Sigmoid colon (tissue), 7 donors: ENCODE results near the gene FBH1. TPM values are rescaled to one million over a fixed set of nuclear protein-coding genes. Genes with fewer than 3 reads are reported as not detected.

Source experiments
- DNase-seq: peaks from one replicate; pipeline ENCODE4 v3.0.0-alpha.2; 2019
- H3K27ac ChIP-seq, 4 donors: fragments of 200-600 bp; sonication (generic); one replicate each; pipeline ENCODE4 v1.5.1; 2016 to 2019; ENCODE audit warnings: mild to moderate bottlenecking in 1 of 4
- H3K27me3 ChIP-seq, 3 donors: fragments of 200-600 bp; sonication (generic); one replicate each; pipeline ENCODE4 v1.5.1; 2019; ENCODE audit warnings: mild to moderate bottlenecking in 1 of 3
- H3K36me3 ChIP-seq, 4 donors: fragments of 200-600 bp; sonication (generic); one replicate each; pipeline ENCODE4 v1.5.1; 2016 to 2019
- H3K4me1 ChIP-seq, 4 donors: fragments of 200-600 bp; sonication (generic); one replicate each; pipeline ENCODE4 v1.5.1; 2017 to 2019
- H3K4me3 ChIP-seq, 4 donors: fragments of 200-600 bp; sonication (generic); one replicate each; pipeline ENCODE4 v1.5.1; 2017 to 2019; ENCODE audit warnings: mild to moderate bottlenecking in 2 of 4, moderate library complexity in 1 of 4
- H3K9me3 ChIP-seq, 4 donors: fragments of 200-600 bp in 3 of 4; sonication (generic) in 3 of 4; one replicate each; pipeline versions ENCODE4 v1.5.1 to v1.6.1; 2013 to 2019
- CTCF ChIP-seq, 4 experiments: fragments of 450-650 bp in 3 of 4; fragments of 200-600 bp in 1 of 4; IDR thresholded peaks; one replicate each; pipeline ENCODE4 v1.5.1; 2016 to 2019; ENCODE audit warnings: antibody characterized with exemption in 4 of 4, mild to moderate bottlenecking in 3 of 4, moderate library complexity in 2 of 4
- EP300 ChIP-seq, 4 donors: sonication (generic); formaldehyde crosslinking; IDR thresholded peaks; one replicate each; pipeline ENCODE4 v1.6.1; 2017; ENCODE audit warnings: antibody characterized with exemption in 4 of 4
- POLR2A ChIP-seq, 2 donors: fragments of 450-650 bp; IDR thresholded peaks; one replicate each; pipeline ENCODE4 v1.6.1; 2016; ENCODE audit warnings: antibody characterized with exemption in 2 of 2, mild to moderate bottlenecking in 2 of 2, moderate library complexity in 2 of 2
- POLR2AphosphoS5 ChIP-seq, 4 donors: sonication (generic); formaldehyde crosslinking; IDR thresholded peaks; one replicate each; pipeline ENCODE4 v1.6.1; 2017; ENCODE audit warnings: antibody characterized with exemption in 4 of 4
- WGBS, 2 donors: extraction: QIAGEN DNeasy Blood & Tissue Kit; methylation state at CpG; one replicate each; pipeline ENCODE4 v1.1.7; 2013; 5-methylcytosine and 5-hydroxymethylcytosine counted together
- intact Hi-C: fragments of 100-400 bp; cut with DNase I; formaldehyde crosslinking; loops from one replicate; pipeline ENCODE4 v1.15.1; 2023
- polyA plus RNA-seq, 3 donors: library from polyadenylated mRNA; stranded (reverse); fragments of 200-250 nt; gene quantifications; one replicate each; pipeline ENCODE4 v1.2.3, GENCODE V29; 2013
- total RNA-seq, 4 donors: library from RNA; depleted of rRNA; stranded (reverse); fragments of >200 nt; gene quantifications; one replicate each; pipeline ENCODE4 v1.1.0, GENCODE V29; 2016
- donor health status: healthy with polysubstance abuse.
- donor health status: Bipolar disorder and iron deficiency.
- donor health status: healthy.

The FBH1 gene
- total and polyA plus RNA-seq, 7 donors, result 31.2 to 85.9 (median 68.7) TPM

- Histone ChIP-seq H3K27me3 (no peaks in the 10 kb centered on the region), H3K4me3 (no peak overlapping the region), H3K36me3 (peaks cover 6 to 33% (median 15%) of the 10 kb centered on the region in 4 donors), H3K9me3 (no peaks in the 10 kb centered on the region), H3K27ac (no peak overlapping the region), H3K4me1 (peaks cover 0 to 33% (median 21%) of the 10 kb centered on the region in 4 donors)
- TF ChIP-seq POLR2A (IDR thresholded peaks at IDR 0.05) (no peak), EP300 (IDR thresholded peaks at IDR 0.05) (no peak), POLR2AphosphoS5 (IDR thresholded peaks at IDR 0.05) (no peak), CTCF (IDR thresholded peaks at IDR 0.05) (no peak)
- 84 to 88% methylated on average over 6 of the region's 6 CpGs for WGBS, 2 donors
- no peak for DNase-seq
- intact Hi-C loops, result no loop called here
These were observed 50.8 kb downstream of the FBH1 start for GRCh38 chr10:5940807-5941218.

GRCh38 chr10:5941579-5941978 lies 51.5 kb downstream of the FBH1 start:
- H3K9me3 ChIP-seq, result no peaks in the 10 kb centered on the region
- H3K4me1 ChIP-seq, result peaks cover 0 to 40% (median 27%) of the 10 kb centered on the region in 4 donors
- H3K36me3 ChIP-seq, result peaks cover 2 to 25% (median 12%) of the 10 kb centered on the region in 4 donors
- peak overlapping the region; percentile 58 to 83 (median 80) for H3K27ac ChIP-seq
- H3K4me3 ChIP-seq, result no peak overlapping the region
- no peaks in the 10 kb centered on the region for H3K27me3 ChIP-seq
- TF ChIP-seq EP300 (IDR thresholded peaks at IDR 0.05) (no peak), POLR2A (IDR thresholded peaks at IDR 0.05) (no peak), POLR2AphosphoS5 (IDR thresholded peaks at IDR 0.05) (no peak), CTCF (IDR thresholded peaks at IDR 0.05) (no peak)
- intact Hi-C loops, result no loop called here
- 85 to 91% methylated on average over 7 of the region's 7 CpGs for WGBS, 2 donors
- no peak for DNase-seq

GRCh38 chr10:5942001-5942400 lies 52.0 kb downstream of the FBH1 start:
- TF ChIP-seq CTCF (IDR thresholded peaks at IDR 0.05) (no peak), POLR2AphosphoS5 (IDR thresholded peaks at IDR 0.05) (no peak), EP300 (IDR thresholded peaks at IDR 0.05) (no peak), POLR2A (IDR thresholded peaks at IDR 0.05) (no peak)
- H3K36me3 ChIP-seq, result peaks cover 0 to 21% (median 8%) of the 10 kb centered on the region in 4 donors
- H3K4me1 ChIP-seq, result peaks cover 0 to 44% (median 28%) of the 10 kb centered on the region in 4 donors
- DNase-seq, result peak; percentile 66
- intact Hi-C loops, result no loop called here
- no peaks in the 10 kb centered on the region for H3K9me3 ChIP-seq
- H3K27ac ChIP-seq, result peak overlapping the region; percentile 58 to 83 (median 80)
- 89 to 92% methylated on average over 13 of the region's 13 CpGs for whole genome bisulfite sequencing, 2 donors
- H3K27me3 ChIP-seq, result no peaks in the 10 kb centered on the region
- H3K4me3 ChIP-seq, result no peak overlapping the region

GRCh38 chr10:5942474-5942873 lies 52.4 kb downstream of the FBH1 start:
- Histone ChIP-seq H3K9me3 (no peaks in the 10 kb centered on the region), H3K27me3 (no peaks in the 10 kb centered on the region), H3K4me3 (no peak overlapping the region), H3K36me3 (peaks cover 0 to 16% (median 4%) of the 10 kb centered on the region in 4 donors), H3K4me1 (peaks cover 0 to 45% (median 28%) of the 10 kb centered on the region in 4 donors), H3K27ac (peak overlapping the region; percentile 58 to 83 (median 80))
- intact Hi-C loops, result no loop called here
- peak; percentile 80 for DNase-seq
- TF ChIP-seq EP300 (IDR thresholded peaks at IDR 0.05) (no peak), POLR2A (IDR thresholded peaks at IDR 0.05) (no peak), POLR2AphosphoS5 (IDR thresholded peaks at IDR 0.05) (peak in 1 of 4 donors; percentile 18), CTCF (IDR thresholded peaks at IDR 0.05) (no peak)
- 74 to 84% methylated on average over 16 of the region's 16 CpGs for WGBS, 2 donors

- WGBS, 2 donors, result 64 to 66% methylated on average over 15 of the region's 15 CpGs
- Histone ChIP-seq H3K36me3 (peaks cover 0 to 6% (median under 1%) of the 10 kb centered on the region in 4 donors), H3K9me3 (no peaks in the 10 kb centered on the region), H3K4me3 (peak overlapping the region in 1 of 4 donors; percentile 5), H3K4me1 (peaks cover 0 to 45% (median 28%) of the 10 kb centered on the region in 4 donors), H3K27ac (peak overlapping the region; percentile 77 to 83 (median 80)), H3K27me3 (no peaks in the 10 kb centered on the region)
- DNase-seq, result peak; percentile 80
- intact Hi-C loops, result no loop called here
- TF ChIP-seq POLR2AphosphoS5 (IDR thresholded peaks at IDR 0.05) (peak in 3 of 4 donors; percentile 11 to 63 (median 40)), CTCF (IDR thresholded peaks at IDR 0.05) (no peak)
These were observed 53.5 kb downstream of the FBH1 start for GRCh38 chr10:5943536-5943935.
